ENCODE measurements around the gene AAK1.

DNA sequence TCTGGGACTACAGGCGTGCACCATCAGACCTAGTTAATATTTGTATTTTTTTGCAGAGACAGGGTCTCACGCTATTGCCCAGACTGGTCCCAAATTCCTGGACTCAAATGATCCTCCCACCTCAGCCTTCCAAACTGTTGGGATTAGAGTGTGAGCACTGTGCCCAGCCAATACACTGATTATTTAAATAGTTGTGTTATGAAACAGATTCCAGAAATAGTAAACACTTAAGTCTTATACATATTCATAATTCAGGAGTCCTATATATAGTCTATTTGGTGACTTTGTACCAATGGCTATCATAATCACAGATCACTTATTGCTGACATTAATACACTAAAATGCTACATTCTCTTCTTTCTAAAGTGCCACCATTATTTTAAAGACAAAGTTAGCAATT, 219.1 kb downstream of the AAK1 start:
- TF ChIP-seq CTCF (IDR thresholded peaks at IDR 0.05): no peak
- no peak for TF ChIP-seq POLR2A (IDR thresholded peaks at IDR 0.05)
